HG03565 (cell line): ENCODE measurements around the gene ZNF790.

ENCODE experiments used
- ATAC-seq: cut with Tn5 transposase; IDR thresholded peaks from one replicate; pipeline ENCODE4 v1.9.1; 2021; ENCODE audit warnings: mild to moderate bottlenecking, moderate library complexity; ENCODE audit not compliant: unreplicated experiment

Gene ZNF790

GRCh38 chr19:36772311-36773222 lies 65.6 kb downstream of the ZNF790 start, which contains the start of gene ZNF850:
Gene ZNF850 (minus strand): TSS chr19:36772807. CDS start chr19:36762606, 10,201 bp downstream.
- peak; percentile 87 for ATAC-seq

DNA sequence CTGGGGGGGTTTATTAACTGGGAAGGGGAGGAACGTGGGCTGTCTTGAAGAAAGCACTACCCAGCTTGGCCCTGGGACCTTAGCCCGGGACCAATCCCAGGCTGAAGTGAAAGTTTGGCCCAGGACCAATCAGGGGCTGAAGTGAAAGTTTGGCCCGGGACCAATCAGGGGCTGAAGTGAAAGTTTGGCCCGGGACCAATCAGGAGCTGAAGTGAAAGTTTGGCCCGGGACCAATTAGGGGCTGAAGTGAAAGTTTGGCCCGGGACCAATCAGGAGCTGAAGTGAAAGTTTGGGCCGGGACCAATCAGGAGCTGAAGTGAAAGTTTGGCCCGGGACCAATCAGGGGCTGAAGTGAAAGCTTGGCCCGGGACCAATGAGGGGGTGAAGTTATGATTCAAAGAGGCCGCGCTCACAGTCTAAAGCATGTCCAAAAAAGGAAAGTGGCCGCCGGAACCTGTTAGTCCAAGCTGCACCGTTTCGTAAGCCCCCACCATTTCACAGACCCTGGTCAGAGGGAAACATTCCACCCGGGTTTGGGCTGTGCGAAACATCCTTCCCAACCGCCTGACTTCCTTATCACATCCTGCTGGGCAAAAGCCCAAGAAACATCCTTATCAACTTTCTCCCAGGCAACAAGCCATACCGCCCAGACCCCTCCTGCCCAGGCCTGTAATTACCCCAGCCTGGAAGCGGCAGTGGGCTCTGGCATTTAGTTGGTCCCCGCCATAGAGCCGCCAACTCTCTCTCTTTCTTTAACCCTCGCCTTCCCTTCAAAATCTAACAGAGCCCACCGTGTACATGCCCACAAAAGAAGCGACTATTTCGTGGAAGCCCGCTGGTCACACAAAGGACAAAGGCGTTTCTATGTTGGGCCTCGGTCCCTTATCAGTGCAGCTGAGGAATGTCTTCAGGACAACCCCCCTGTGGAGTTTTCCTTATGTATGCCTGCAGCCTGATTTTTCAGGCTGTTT lies 66.6 kb downstream of the ZNF790 start:
- no peak for ATAC-seq
